Stimulated activated CD8-positive, alpha-beta memory T cell treated with anti-CD3 and anti-CD28 coated beads, Interleukin-7, amount 100 ng/mL, for 4 hours (primary cell): Measurements from ENCODE around the gene IGSF21.

ENCODE experiments used
- DNase-seq, 2 donors: peaks; one replicate each; pipeline ENCODE4 v3.0.0-alpha.2; 2020; ENCODE audit warnings: low read depth in 2 of 2

IGSF21 gene

DNA sequence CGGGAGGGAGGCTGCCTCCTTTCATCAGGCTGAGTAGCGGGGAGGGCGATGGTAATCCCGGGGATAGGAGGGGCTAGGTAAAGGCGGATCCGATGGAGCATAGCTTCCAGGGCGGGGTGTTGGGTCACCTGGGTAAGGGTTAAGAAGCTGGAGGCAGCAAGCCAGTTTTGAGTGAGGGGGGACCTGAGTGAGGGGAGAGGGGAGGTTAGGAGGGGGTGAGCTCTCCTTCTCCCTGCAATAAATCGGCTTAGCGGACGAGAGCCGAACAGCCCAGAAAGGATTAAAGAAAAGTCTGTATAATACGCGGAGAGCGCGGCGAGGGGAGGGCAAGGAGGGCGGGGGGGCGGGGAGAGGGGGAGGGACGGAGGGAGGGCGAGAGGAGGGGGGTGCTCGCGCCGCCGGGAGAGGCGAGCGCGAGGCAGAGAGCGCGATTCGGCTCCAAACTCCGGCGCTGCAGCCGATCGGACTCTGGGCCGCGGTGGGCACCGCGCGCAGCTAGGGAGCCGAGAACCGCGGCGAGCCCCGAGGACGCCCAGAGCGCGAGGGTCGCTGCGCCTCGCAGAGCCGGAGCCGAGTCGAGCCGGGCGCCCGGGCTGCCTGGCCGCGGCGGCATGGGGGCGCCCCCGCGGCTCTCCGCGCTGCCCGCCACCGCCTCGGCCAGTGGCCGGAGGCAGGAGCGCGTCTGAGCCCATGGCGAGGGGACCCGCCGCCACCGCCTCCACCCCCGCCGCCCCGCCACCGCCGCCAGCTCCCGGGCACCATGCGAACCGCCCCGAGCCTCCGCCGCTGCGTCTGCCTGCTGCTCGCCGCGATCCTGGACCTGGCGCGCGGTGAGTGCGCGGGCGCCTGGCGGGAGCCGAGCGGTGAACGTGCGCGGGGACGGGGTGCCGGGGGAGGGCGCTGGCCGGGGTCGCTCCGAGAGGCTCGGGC, at the start of gene IGSF21:
TSS of gene IGSF21 (plus strand) at position 430 of the 930 bp plus-strand sequence. CDS start at position 761, 331 bp downstream.
- no peak for DNase-seq

DNA sequence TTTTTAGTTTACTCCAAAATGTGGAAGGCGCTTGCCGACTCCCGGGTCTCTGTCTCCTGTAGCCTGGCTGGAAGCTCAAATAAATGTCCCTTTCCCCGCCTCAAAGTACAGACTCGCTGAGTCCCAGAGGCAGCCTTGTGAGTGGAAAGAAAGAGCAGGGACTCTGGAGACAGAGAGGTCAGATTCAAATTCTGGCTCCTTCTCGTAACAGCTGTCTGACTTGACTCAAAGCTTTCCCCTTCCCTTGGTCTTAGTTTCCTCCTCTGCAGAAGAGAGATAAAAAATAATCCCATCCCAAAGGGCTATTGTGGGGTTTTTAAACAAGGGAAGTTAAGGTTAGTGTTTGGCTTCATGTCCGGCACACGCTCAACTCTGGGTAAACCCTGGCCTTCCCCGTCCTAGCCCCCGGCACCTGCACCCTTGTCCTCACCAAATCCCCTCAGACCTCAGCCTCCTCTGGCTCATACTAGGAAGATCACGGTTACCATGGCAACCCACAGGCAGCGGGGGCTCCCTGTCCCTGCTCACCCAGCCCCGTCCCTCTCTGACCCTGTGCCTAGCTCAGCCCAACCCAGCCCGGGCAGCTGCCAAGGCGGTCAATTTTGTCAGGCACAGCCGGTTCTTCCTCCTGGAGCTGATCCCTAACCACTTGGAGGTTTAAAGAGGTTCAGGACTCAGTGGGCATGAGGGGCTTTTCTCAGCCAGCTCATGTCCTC, 49.2 kb upstream of the IGSF21 start:
- no peak for DNase-seq

DNA sequence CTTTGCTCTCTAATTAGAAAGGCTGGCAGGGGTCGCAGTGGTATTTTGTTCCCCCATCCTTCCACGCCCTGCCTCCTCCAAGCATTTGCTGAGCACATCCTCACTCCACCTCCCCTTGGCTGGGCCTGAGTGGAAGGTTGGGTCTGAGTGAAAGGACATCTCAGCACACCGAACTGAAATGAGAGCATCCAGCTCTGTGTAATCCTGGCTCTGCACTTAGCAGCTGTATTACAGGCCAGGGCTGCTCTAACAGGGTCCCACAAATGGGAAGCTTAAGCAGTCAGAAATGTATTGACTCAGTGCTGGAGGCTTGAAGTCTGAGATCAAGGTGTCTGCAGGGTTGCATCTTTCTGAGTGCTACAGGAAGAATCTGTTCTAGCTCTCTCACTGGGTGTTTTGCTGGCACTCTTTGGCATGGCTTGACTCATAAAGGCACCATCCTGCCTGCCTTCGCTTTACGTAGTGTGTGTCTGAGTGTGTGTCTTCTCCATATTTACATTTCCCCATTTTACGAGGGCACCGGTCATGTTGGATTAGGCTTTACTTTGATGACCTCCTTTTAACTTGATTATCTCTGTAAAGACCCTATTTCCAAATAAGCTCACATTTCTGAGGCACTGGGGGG, 48.5 kb upstream of the IGSF21 start:
- no peak for DNase-seq

DNA sequence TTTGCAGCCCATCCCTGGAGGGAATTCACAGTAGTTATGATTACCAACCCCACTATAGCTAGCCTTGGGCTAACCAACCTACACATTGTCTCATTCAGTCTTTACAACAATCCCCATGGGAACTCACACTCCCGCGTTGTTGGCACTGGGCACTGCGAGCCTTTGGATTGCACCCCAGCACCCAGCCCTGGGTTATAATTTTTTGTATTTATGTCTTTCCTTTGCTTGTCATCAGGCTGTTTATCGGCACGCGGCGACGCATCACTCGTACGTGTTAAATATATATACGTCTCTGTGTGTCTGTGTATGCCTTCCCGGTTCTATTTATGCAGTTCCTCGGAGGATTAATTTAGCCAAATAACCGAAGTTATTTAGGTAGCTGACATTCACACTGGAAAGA, 47.2 kb upstream of the IGSF21 start:
- DNase-seq = no peak

DNA sequence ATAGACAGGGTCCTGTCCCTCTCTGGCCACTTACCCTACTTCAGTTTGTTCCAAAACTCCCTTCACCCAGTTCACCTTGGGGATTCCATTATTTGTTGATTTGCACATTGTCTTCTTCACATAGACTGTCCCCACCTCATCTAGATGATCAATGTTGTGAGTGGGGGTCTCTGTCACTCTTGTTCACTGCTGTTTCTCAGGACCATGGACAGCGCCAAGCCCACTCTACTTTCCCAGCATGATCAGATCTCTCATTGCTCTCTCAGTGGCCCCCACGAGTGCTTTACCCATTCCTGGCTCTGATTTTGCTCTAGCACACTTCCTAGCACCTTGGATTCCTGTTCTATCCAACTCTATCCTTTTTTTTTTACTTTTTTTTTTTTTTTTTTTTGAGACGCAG, 45.4 kb upstream of the IGSF21 start:
- DNase-seq = no peak

DNA sequence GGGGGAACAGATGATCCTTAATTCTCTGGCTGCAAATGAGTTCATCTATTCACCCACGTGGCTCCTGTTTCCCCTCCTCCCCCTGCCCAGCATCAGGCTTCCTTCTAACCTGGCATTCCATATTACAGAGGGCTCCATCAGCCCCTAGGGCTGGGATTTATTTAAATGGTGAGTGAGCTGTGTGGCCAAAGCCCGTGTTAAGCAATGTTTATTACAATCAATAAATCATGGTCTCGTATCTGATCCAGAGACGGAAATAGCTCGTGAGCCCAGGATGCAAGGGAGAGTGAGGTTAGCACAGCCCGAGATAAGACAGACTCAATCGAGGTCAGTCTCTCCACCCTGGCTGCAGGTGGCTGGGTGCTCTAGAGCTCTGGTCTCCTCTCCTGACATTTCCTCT, 43.1 kb upstream of the IGSF21 start:
- no peak for DNase-seq

DNA sequence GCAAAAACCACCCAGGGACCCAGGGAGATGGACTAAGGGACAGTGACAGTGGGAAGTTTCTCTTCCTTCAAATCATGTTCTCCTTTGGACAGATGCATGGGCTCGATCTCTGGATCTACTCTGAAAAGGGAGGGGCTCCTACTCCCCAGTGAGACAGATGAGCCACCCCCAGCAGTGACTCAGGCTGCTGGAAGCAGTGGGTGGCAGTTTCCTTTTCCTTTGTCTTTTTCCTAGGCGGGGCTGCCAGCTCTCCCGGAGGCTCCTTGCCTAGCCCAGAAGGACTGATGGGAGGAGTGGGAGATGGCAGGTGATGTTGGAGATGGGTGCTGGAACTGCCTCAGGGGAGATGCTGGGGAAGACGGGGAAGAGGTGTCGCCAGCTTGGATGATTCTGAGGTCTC, 41.0 kb upstream of the IGSF21 start:
- no peak for DNase-seq

DNA sequence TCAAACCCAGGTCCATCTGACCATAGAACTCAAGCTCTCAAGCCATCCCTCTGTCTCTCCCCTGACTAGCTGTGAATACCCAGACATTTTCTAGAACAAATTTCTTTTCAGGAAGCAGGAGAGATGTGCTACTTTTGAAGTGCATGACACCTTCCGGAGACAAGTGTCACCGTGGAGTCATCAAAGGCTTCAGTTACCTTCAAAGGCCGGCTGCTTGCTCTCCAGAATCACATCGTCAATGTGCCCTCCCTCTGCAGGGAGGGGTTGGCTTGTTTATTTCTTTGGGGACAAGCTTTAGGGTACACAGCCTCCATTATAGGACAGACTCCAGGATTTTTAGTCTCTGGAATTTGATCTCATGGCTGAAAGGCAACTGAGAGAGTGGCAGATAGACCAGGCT, 37.7 kb upstream of the IGSF21 start:
- DNase-seq = no peak

DNA sequence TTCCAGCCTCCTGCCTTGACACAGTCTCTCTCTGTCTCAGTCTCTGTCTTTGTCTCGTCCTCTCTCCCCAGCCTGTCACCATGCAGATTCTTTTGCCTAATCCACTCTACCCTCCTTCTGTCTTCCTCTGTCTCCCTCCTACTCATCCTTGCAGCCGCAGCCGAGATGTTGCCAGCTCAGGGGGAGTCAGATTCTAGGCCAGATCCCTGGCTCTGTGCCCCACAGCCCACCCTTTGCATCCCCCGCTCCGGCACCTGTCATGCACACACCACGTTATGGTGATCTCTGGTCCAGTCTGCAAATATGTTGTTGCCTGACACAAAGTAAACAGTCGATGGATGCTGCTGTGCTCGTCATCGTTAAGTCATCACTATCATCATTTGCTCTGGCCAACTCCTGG, 35.5 kb upstream of the IGSF21 start:
- DNase-seq = no peak

DNA sequence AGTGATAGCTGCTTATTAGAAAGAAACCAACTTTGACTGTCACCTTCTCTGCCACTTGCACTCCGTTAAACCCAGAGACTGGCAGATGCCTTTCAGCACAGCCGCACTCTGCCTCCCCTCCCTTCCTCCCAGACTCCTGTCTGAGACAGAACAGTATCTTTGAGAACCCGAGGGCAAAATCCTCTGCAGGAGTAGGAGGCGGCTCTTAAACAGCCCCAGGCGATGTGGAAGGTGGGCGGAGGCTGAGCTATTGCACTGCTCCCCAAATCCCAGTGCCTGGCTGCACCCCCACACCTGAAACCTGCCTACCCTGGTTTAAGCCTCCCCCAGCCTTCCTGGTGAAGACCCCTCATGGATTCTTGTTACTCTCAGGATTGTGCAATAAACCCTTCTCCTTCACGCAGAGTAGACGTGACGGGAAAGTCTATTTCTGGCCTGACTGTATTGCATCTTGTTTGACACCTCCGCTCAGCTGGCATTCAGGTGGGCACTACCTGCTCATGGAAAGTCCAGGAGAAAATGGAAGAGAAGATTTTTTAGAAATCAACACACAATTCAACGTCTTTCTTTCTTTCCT, 34.4 kb upstream of the IGSF21 start:
- no peak for DNase-seq

DNA sequence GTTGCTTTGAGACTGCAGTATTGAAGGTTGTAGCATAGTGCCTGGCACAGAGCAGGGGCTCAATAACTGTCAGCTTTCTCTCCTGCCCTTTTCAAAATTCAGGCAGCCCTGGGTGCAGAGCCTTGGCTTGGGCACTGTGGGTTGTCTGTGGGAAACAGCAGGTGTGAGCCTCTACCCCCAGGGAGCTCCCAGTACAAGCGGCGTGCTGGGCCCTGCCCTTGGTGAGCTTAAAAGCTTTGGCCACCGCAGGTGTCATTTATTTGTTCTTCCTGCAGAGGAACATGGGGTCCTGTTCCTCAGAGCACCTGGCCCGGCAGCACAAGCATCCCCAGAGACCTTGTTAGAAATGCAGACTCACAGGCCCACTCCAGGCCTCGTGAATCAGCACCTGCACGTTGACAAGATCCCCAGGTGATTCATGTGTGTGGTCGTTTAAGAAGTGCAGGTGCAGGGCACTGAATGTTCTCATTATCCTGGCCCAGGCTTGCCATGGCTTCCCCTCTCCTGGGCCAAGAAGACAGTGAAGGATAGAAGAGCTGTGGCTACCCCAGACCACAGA, 29.9 kb upstream of the IGSF21 start:
- no peak for DNase-seq

DNA sequence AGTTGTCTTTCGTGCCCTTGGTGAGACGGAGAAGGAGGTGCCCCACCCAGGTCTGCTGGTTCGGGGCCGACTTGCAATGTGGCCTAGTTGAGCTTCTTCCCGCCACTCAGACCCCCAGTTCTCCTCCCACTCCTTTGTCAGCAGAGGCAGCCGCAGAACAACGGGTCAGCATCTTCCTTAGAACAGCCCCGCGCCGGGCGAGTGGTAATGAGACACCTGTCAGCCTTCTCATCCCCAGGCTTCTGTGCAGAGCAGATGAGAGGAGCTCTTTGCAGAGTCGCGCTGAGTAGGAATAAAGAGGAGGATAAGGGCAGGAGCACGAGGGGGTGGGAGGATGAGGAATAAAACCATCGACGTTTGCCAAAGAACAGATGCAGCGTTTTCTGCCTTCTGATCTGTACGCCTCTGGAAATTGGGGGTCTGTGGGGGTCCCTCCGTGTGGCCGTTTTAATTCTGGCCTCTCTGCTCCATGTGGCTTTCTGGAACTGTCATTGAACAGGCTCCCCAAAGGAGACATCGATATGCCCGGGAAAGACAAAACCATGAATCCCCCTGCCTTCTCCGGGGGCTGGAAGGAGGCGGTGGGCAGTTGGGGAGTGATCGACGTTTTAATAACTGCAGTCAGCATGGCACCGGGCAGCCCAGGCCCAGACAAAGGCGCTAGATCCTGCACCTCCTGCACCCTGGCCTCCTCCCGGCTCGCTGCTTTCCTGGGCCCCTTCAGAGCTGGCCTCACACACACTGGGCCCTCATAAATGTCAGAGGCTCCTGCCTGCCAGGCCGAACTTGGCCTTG, 27.5 kb upstream of the IGSF21 start:
- DNase-seq = no peak

DNA sequence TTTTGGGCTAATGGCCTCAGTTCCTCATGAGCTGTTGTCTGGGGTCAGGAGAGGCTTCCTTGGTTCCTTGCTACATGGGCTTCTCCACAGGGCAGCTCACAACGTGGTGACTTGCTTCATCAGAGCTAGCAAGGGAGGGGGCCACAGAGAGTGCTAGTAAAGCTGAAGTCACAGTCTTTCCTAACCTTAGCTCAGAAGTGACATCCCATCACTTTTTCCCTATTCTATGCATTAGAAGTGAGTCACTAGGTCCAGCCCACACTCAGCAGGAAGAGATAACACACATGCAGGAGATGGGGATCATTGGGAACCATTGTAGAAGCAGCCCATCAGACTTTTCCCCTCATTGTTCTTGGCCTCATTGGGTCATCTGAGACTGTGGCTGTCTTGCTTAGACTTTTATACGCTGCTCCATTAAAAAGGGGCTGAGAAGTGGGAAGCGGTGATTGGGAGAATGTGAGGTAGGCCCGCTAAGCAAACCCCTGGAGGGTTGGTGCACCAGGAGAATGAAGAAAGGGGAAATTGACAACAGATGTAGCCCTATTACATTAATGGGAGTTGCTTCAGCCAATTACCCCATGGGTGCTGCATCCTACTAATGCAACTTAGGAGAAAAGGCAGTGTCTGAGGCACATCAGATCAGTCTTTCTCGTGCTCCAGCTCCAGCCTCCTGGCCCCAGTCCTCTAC, 22.1 kb upstream of the IGSF21 start:
- no peak for DNase-seq

DNA sequence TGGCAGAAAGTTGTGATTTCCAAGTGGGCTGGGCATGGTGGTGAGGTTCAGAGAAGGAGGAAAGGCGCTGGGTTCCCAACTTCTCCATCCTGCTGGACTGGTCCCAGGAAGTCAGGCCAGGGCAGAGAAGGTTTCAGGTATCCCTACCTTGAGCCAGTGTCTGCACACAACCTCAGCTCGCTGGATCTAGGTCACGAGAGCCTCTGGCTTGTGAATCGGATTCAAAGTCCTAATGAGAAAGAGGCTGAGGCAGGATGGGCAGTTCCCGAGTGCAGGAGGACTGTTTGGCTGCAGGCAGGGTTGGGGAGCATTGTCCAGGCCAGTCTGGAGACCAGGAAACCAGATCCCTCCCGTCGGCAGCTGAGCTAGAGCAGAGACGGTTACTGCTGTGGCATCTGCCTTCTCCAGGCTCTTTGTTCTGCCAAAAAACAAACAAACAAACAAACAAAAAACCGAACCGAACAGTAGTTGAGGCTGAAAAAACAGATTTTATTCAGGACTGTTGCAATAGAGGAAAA, 19.5 kb upstream of the IGSF21 start:
- no peak for DNase-seq

DNA sequence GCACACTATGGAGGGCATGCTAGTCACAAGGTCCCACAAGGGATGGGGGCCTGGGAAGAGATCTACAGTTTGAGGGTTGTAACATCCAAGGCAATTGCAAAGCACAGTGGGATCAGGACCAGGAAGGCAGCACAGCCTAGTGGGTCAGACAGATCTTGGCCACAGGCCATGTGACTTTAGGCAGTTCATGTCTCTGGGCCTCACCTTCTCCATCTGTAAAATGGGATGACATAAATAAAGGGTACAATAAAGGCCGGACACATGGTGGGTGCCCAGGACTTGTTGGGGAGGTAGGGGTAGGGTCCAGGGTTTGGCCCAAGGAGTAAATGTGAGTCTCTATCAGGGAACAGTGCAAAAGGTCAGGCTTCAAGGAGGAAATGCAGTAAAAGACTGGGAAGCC, 18.1 kb upstream of the IGSF21 start:
- no peak for DNase-seq

DNA sequence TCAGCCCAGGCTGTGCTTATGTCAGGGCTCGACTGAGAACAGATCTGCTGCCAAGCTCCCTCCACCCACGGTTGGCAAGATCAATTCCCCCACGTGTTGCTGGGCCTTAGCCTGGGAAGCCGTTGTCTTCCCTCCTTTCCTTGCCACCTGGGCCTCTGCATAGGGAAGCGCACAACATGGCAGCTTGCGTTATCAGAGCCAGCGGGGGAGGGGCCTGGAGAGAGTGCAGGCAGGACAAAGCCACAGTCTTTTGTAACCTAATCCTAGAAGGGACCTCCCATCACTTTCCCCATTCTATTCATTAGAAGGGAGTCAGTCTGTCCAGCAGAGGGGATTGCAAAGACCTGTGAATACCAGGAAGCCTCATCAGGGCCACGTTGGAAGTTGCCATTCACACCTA, 17.0 kb upstream of the IGSF21 start:
- DNase-seq = no peak

DNA sequence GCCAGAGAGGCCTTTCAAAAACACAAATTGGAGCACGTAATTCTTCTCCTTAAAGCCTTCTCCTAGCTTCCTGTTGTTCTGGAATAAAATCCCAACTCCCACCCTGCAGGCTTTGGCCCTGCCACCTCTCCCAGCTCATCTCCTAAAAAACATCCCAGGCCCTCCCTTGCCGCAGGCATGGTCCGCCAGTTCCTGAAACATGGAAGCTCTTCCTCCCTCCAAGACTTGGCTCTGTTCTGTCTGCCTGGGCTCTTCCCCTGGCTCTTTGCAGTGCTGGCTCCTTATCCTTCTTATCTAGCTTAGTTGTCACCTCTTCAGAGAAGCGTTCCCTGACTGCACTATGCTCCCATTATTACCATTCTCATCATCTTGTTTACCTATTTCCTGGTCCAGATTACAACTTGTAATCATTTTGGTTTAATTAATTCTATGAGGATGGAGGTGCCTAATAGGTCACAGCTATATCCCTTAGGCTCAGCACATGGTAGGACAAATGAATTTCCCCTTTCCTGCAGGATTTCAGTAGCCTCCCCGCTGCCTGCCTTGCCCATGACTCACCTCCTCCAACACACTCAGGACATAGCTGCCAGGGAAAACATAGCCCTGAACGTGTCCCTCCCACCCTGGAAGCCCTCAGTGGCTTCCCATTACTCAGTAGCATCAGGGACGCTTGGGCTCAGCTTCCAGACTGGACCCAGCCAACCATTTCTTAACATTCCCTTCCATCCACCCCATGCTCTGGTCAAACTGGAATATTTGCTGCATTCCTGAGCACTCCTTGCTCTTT, 15.7 kb upstream of the IGSF21 start:
- no peak for DNase-seq

DNA sequence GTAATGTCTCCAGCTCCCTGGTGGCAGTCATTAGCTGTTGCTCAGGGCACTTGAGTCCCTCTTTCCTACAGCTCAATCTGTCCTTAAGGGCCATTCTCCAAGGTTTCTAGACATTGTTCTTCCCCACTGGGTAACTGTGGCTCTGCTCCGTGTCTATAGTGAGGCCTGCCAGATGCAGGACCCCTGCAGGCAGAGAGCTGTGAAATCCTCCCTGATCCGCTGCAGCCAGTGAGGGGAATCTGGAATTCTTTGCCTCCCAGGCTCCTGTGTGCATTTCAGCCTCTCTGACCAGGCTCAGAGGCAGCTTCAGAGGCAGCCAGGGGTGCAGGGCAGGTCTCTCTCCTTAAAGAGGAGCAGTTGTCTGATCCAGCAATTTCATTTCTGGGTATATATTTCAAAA, 14.4 kb upstream of the IGSF21 start:
- no peak for DNase-seq

DNA sequence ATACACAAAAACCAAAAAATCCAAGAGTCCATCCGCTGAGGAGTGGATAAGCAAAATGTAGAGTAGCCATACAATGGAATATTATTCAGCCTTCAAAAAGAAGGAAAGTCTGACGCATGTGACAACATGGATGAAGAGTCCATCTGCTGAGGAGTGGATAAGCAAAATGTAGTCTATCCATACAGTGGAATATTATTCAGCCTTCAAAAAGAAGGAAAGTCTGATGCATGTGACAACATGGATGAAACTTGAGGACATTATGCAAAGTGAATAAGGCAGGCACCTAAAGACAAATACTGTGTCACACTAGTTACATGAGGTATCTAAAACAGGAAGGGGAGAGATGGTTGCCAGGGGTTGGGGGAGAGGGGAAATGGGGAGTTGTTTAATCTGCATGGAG, 14.0 kb upstream of the IGSF21 start:
- no peak for DNase-seq

DNA sequence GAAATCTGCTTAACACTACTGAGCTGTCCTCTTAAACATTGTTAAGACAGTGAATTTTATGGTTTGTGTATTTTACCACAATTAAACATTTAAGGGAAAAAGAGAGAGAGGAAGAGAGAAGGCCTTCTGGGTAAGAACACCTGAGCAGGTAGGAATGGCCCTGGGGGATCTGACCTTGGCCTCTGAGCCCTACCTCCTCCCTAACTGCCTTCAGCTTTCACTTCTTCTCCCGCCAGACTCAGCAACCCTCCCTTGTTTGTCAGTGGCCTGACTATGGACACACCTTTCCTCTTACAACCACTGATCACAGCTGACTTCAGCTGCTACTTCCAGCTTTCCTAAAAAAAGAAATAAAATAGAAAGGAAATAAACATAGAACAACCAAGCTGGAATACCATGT, 13.5 kb upstream of the IGSF21 start:
- DNase-seq = no peak
